ENCODE measurements around the gene SMAD1. TPM values are rescaled to one million over a fixed set of nuclear protein-coding genes. Genes with fewer than 3 reads are reported as not detected.

Gene SMAD1
- polyA plus RNA-seq (2013, experiment 1 of 4): 30.6 TPM
- 31.3 TPM for polyA plus RNA-seq (2013, experiment 2 of 4)
- 26.0 TPM for polyA plus RNA-seq (2013, experiment 3 of 4)
- polyA plus RNA-seq (2013, experiment 4 of 4): 27.8 TPM

DNA sequence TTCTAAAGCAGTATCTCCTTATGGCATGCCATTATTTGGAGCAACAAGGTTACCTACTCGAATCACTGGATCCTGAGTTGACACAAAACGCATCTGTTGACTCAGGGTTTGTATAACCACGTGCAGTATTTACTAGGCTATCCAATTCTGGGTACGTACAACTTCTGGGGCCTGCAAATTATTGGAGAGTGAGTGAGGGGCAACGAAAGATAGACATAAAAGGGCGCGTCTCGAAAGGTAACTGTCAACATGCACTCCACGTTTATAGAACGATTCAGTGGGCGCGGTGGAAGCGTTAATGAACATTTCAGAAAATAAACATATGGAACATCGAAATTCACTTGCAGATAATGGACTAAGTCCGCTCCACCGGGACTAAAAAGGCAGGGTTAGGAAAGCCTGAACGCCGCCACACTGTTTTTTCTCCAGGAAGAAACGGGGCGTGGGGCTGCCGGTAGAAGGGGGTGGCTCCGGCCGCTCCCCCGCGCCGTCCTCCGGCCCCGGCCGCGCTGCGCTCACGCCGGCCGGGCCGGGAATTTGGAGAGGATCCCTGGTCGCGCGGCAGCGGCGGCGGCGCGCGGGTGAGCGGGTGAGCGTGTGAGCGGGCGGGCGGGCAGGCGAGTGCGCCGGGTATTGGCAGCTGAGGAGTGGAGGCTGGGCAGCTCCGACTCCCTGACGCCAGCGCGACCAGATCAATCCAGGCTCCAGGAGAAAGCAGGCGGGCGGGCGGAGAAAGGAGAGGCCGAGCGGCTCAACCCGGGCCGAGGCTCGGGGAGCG, at the start of gene SMAD1:
Gene SMAD1, plus strand, starts transcription at position 690 of the 778 bp plus-strand sequence. CDS start 32,761 bp downstream, outside the sequence.
- Histone ChIP-seq H3K27me3 (ENCODE audit: control insufficient read depth, insufficient read depth, low read length, poor library complexity, severe bottlenecking) (no peaks in the 10 kb centered on the region), H3K9me3 (ENCODE audit: control insufficient read depth, low read length) (no peaks in the 10 kb centered on the region), H3K4me3 (ENCODE audit: insufficient read depth, low read depth, low read length) (peak within 1 kb of the TSS; percentile 79), H3K36me3 (ENCODE audit: control insufficient read depth, insufficient read depth, low read length) (no peaks in the 10 kb centered on the region), H3K4me1 (ENCODE audit: control insufficient read depth, insufficient read depth, low read length) (no peaks in the 10 kb centered on the region), H3K27ac (ENCODE audit: insufficient read depth, low read depth, low read length, poor library complexity, severe bottlenecking) (peak within 1 kb of the TSS; percentile 86)
- WGBS, 2 experiments: 2% methylated on average over 65 of the region's 65 CpGs

DNA sequence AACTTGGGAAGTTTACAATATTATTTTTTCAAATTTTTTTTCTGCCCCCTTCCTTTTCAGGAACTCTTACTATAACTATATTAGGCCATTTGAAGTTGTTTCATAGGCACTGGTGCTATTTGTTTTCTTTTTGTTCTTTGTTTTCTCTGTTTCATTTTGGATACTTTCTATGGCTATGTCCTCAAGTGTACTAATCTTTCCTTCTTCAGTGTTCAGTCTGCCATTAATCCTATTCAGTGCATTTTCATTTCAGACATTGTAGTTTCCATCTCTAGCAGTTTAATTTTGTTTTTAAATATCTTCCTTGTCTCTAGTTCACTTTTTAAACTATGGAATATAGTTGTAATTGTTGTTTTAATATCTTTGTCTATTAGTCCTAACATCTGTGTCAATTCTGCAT, 48.0 kb upstream of the SMAD1 start:
- Histone ChIP-seq H3K4me3 (ENCODE audit: insufficient read depth, low read depth, low read length) (no peak overlapping the region), H3K27ac (ENCODE audit: insufficient read depth, low read depth, low read length, poor library complexity, severe bottlenecking) (no peak overlapping the region), H3K4me1 (ENCODE audit: control insufficient read depth, insufficient read depth, low read length) (no peaks in the 10 kb centered on the region), H3K9me3 (ENCODE audit: control insufficient read depth, low read length) (no peaks in the 10 kb centered on the region), H3K36me3 (ENCODE audit: control insufficient read depth, insufficient read depth, low read length) (no peaks in the 10 kb centered on the region), H3K27me3 (ENCODE audit: control insufficient read depth, insufficient read depth, low read length, poor library complexity, severe bottlenecking) (no peaks in the 10 kb centered on the region)

DNA sequence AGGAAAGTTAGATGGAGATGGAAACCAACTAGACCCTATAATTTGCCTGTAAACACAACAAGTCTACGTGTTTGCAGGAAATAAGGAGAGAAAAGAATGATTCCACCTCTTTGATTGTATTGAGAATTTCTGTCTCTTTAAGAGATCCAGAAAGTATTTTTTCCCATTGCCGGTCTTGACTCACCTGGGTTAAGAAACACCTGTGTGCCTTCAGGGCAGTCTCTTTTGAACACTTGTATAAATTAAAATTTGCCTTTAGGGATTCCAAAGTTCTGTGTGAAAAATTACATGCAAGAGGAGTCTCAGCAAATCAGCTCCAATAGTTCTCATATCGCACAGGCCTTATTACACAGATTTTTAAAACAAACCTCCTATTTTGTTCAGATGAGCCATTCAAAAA, 46.0 kb upstream of the SMAD1 start:
- Histone ChIP-seq H3K27ac (ENCODE audit: insufficient read depth, low read depth, low read length, poor library complexity, severe bottlenecking) (no peak overlapping the region), H3K4me3 (ENCODE audit: insufficient read depth, low read depth, low read length) (no peak overlapping the region), H3K4me1 (ENCODE audit: control insufficient read depth, insufficient read depth, low read length) (no peaks in the 10 kb centered on the region), H3K36me3 (ENCODE audit: control insufficient read depth, insufficient read depth, low read length) (no peaks in the 10 kb centered on the region), H3K27me3 (ENCODE audit: control insufficient read depth, insufficient read depth, low read length, poor library complexity, severe bottlenecking) (no peaks in the 10 kb centered on the region), H3K9me3 (ENCODE audit: control insufficient read depth, low read length) (no peaks in the 10 kb centered on the region)
- WGBS, 2 experiments: 90 to 100% methylated on average over 3 of the region's 3 CpGs

- Histone ChIP-seq H3K4me1 (ENCODE audit: control insufficient read depth, insufficient read depth, low read length) (no peaks in the 10 kb centered on the region), H3K27me3 (ENCODE audit: control insufficient read depth, insufficient read depth, low read length, poor library complexity, severe bottlenecking) (no peaks in the 10 kb centered on the region), H3K9me3 (ENCODE audit: control insufficient read depth, low read length) (no peaks in the 10 kb centered on the region), H3K4me3 (ENCODE audit: insufficient read depth, low read depth, low read length) (no peak overlapping the region), H3K36me3 (ENCODE audit: control insufficient read depth, insufficient read depth, low read length) (no peaks in the 10 kb centered on the region), H3K27ac (ENCODE audit: insufficient read depth, low read depth, low read length, poor library complexity, severe bottlenecking) (no peak overlapping the region)
- 89 to 93% methylated on average over 4 of the region's 4 CpGs for WGBS, 2 experiments
Observed at GRCh38 chr4:145436114-145436513, 45.5 kb upstream of the SMAD1 start.

DNA sequence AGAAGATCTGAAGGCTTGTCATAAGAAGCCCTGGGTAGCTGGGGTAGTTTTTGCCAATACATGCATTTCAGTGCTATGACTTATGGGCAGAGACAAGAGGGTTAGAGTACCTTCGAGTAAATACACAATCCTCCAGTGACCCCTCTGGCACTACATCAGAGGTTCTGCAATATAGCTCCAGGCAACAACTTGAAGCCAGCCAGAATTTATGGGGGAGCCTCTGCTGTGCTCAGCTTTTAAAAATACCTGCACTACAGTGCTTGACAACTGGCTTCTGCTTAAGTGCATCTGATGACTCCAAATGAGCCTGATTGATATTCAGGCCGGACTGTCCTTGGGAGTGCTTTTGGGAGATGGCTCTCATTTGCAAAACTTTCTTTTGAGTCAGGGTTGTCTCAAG, 44.9 kb upstream of the SMAD1 start:
- Histone ChIP-seq H3K4me1 (ENCODE audit: control insufficient read depth, insufficient read depth, low read length) (no peaks in the 10 kb centered on the region), H3K9me3 (ENCODE audit: control insufficient read depth, low read length) (no peaks in the 10 kb centered on the region), H3K4me3 (ENCODE audit: insufficient read depth, low read depth, low read length) (no peak overlapping the region), H3K27me3 (ENCODE audit: control insufficient read depth, insufficient read depth, low read length, poor library complexity, severe bottlenecking) (no peaks in the 10 kb centered on the region), H3K27ac (ENCODE audit: insufficient read depth, low read depth, low read length, poor library complexity, severe bottlenecking) (no peak overlapping the region), H3K36me3 (ENCODE audit: control insufficient read depth, insufficient read depth, low read length) (no peaks in the 10 kb centered on the region)
- 91% methylated on average over 2 of the region's 2 CpGs for WGBS, 2 experiments

- Histone ChIP-seq H3K9me3 (ENCODE audit: control insufficient read depth, low read length) (no peaks in the 10 kb centered on the region), H3K27ac (ENCODE audit: insufficient read depth, low read depth, low read length, poor library complexity, severe bottlenecking) (no peak overlapping the region), H3K27me3 (ENCODE audit: control insufficient read depth, insufficient read depth, low read length, poor library complexity, severe bottlenecking) (no peaks in the 10 kb centered on the region), H3K4me1 (ENCODE audit: control insufficient read depth, insufficient read depth, low read length) (no peaks in the 10 kb centered on the region), H3K36me3 (ENCODE audit: control insufficient read depth, insufficient read depth, low read length) (no peaks in the 10 kb centered on the region), H3K4me3 (ENCODE audit: insufficient read depth, low read depth, low read length) (no peak overlapping the region)
- 93 to 100% methylated on average over 2 of the region's 2 CpGs for WGBS, 2 experiments
Observed at GRCh38 chr4:145437466-145437865, 44.2 kb upstream of the SMAD1 start.

- H3K9me3 ChIP-seq (ENCODE audit: control insufficient read depth, low read length): no peaks in the 10 kb centered on the region
- H3K4me3 ChIP-seq (ENCODE audit: insufficient read depth, low read depth, low read length): no peak overlapping the region
- WGBS, 2 experiments: 93 to 97% methylated on average over 2 to 4 of the region's 4 CpGs
- H3K36me3 ChIP-seq (ENCODE audit: control insufficient read depth, insufficient read depth, low read length): no peaks in the 10 kb centered on the region
- H3K4me1 ChIP-seq (ENCODE audit: control insufficient read depth, insufficient read depth, low read length): no peaks in the 10 kb centered on the region
- no peak overlapping the region for H3K27ac ChIP-seq (ENCODE audit: insufficient read depth, low read depth, low read length, poor library complexity, severe bottlenecking)
- no peaks in the 10 kb centered on the region for H3K27me3 ChIP-seq (ENCODE audit: control insufficient read depth, insufficient read depth, low read length, poor library complexity, severe bottlenecking)
Observed at GRCh38 chr4:145438298-145438697, 43.4 kb upstream of the SMAD1 start.

DNA sequence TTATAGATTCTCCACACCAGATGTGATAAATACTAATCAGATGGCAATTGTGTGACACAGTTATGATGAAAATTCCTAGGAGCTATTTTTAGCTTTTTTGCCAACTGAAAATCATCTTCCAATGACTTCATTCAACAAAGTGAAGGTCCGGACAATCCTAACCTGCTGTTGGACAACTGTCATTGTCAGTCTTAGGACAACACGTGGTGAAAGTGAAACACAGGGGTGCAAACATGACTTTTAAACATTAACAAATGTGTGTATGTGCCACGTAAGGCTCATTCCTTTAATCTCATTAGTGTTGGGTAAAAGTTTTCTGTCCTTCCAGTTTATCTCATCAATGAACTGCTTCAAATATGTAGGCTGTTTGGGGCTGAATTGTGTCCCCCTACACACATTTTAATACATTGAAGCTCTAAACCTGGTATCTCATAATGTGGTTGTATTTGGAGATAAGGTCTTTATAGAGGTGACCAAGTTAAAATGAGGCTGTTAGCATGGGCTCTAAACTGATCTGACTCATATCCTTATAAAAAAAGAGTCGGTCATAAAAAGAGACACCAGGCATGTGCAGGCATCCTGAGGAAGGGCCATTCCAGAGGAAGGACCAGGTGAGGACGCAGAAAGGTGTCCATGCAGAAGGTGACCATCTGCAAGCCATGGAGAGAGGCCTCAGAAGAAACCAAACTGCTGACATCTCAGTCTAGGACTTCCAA, 41.2 kb upstream of the SMAD1 start:
- no peaks in the 10 kb centered on the region for H3K4me1 ChIP-seq (ENCODE audit: control insufficient read depth, insufficient read depth, low read length)
- H3K4me3 ChIP-seq (ENCODE audit: insufficient read depth, low read depth, low read length): no peak overlapping the region
- 93 to 96% methylated on average over 4 to 5 of the region's 5 CpGs for WGBS, 2 experiments
- H3K9me3 ChIP-seq (ENCODE audit: control insufficient read depth, low read length): no peaks in the 10 kb centered on the region
- H3K27ac ChIP-seq (ENCODE audit: insufficient read depth, low read depth, low read length, poor library complexity, severe bottlenecking): no peak overlapping the region
- H3K27me3 ChIP-seq (ENCODE audit: control insufficient read depth, insufficient read depth, low read length, poor library complexity, severe bottlenecking): no peaks in the 10 kb centered on the region
- no peaks in the 10 kb centered on the region for H3K36me3 ChIP-seq (ENCODE audit: control insufficient read depth, insufficient read depth, low read length)

GRCh38 chr4:145446184-145446583, 35.5 kb upstream of the SMAD1 start:
- H3K27me3 ChIP-seq (ENCODE audit: control insufficient read depth, insufficient read depth, low read length, poor library complexity, severe bottlenecking): no peaks in the 10 kb centered on the region
- H3K9me3 ChIP-seq (ENCODE audit: control insufficient read depth, low read length): no peaks in the 10 kb centered on the region
- H3K36me3 ChIP-seq (ENCODE audit: control insufficient read depth, insufficient read depth, low read length): no peaks in the 10 kb centered on the region
- 94 to 100% methylated on average over 1 of the region's 1 CpG for WGBS, 2 experiments
- H3K27ac ChIP-seq (ENCODE audit: insufficient read depth, low read depth, low read length, poor library complexity, severe bottlenecking): no peak overlapping the region
- no peak overlapping the region for H3K4me3 ChIP-seq (ENCODE audit: insufficient read depth, low read depth, low read length)
- H3K4me1 ChIP-seq (ENCODE audit: control insufficient read depth, insufficient read depth, low read length): no peaks in the 10 kb centered on the region

GRCh38 chr4:145451895-145452294, 29.8 kb upstream of the SMAD1 start:
- WGBS, 2 experiments: 92 to 100% methylated on average over 1 of the region's 1 CpG

More at GRCh38 chr4:145451895-145452294, 29.8 kb upstream of the SMAD1 start:
- Histone ChIP-seq H3K4me1 (ENCODE audit: control insufficient read depth, insufficient read depth, low read length) (no peaks in the 10 kb centered on the region), H3K27me3 (ENCODE audit: control insufficient read depth, insufficient read depth, low read length, poor library complexity, severe bottlenecking) (no peaks in the 10 kb centered on the region), H3K9me3 (ENCODE audit: control insufficient read depth, low read length) (no peaks in the 10 kb centered on the region), H3K36me3 (ENCODE audit: control insufficient read depth, insufficient read depth, low read length) (no peaks in the 10 kb centered on the region), H3K4me3 (ENCODE audit: insufficient read depth, low read depth, low read length) (no peak overlapping the region), H3K27ac (ENCODE audit: insufficient read depth, low read depth, low read length, poor library complexity, severe bottlenecking) (no peak overlapping the region)
